GM23338 (cell line): Measurements from ENCODE around the gene SLC7A6. TPM values are rescaled to one million over a fixed set of nuclear protein-coding genes. Genes with fewer than 3 reads are reported as not detected.

Source experiments
- ATAC-seq: fragments of 200-7000 bp; cut with Tn5 transposase; 3 replicates; pipeline ENCODE4 v1.9.1; 2020
- DNase-seq: peaks from one replicate; pipeline ENCODE4 v3.0.0-alpha.2; 2015; ENCODE audit warnings: low spot score
- H2AFZ ChIP-seq: fragments of 200-600 bp; sonication (generic); 2 replicates; pipeline ENCODE4 v1.8.0; 2016; ENCODE audit warnings: antibody characterized with exemption, mild to moderate bottlenecking, moderate library complexity
- H3F3A ChIP-seq: fragments of 200-600 bp; sonication (generic); replicated peaks from 2 replicates; pipeline ENCODE4 v1.8.0; 2017; ENCODE audit warnings: antibody characterized with exemption, mixed run types, low read depth
- H3K27ac ChIP-seq: fragments of 200-600 bp; sonication (generic); 2 replicates; pipeline ENCODE4 v1.6.1; 2016; ENCODE audit warnings: low read depth
- H3K27me3 ChIP-seq: fragments of 200-600 bp; sonication (generic); 2 replicates; pipeline ENCODE4 v1.8.0; 2016; ENCODE audit warnings: mild to moderate bottlenecking, mixed run types, moderate library complexity; ENCODE audit not compliant: insufficient read depth
- H3K36me3 ChIP-seq: fragments of 200-600 bp; sonication (generic); 2 replicates; pipeline ENCODE4 v1.8.0; 2016; ENCODE audit warnings: mild to moderate bottlenecking; ENCODE audit not compliant: insufficient read depth
- H3K4me1 ChIP-seq: fragments of 200-600 bp; sonication (generic); 2 replicates; pipeline ENCODE4 v1.8.0; 2016; ENCODE audit warnings: mild to moderate bottlenecking, moderate library complexity; ENCODE audit not compliant: insufficient read depth
- H3K4me2 ChIP-seq: fragments of 200-600 bp; sonication (generic); 2 replicates; pipeline ENCODE4 v1.7.1; 2017; ENCODE audit warnings: mixed run types
- H3K4me3 ChIP-seq: fragments of 200-600 bp; sonication (generic); 2 replicates; pipeline ENCODE4 v1.6.1; 2016; ENCODE audit warnings: mixed run types
- H3K79me2 ChIP-seq: fragments of 200-600 bp; sonication (generic); replicated peaks from 2 replicates; pipeline ENCODE4 v1.8.0; 2017; ENCODE audit warnings: mild to moderate bottlenecking; ENCODE audit not compliant: insufficient read depth
- H3K9me2 ChIP-seq: fragments of 200-600 bp; sonication (generic); 2 replicates; pipeline ENCODE4 v1.8.0; 2017; ENCODE audit not compliant: insufficient read depth
- H4K20me1 ChIP-seq: fragments of 200-600 bp; sonication (generic); replicated peaks from 2 replicates; pipeline ENCODE4 v1.8.0; 2017; ENCODE audit warnings: mild to moderate bottlenecking; ENCODE audit not compliant: insufficient read depth
- H3K27ac Mint-ChIP-seq: 2 replicates; pipeline ENCODE4 v1.8.0; 2020; ENCODE audit warnings: inconsistent platforms, mild to moderate bottlenecking, moderate library complexity, mixed read lengths
- H3K27me3 Mint-ChIP-seq: 3 replicates; pipeline ENCODE4 v1.8.0; 2022; ENCODE audit warnings: low read depth, mild to moderate bottlenecking, moderate library complexity, mixed read lengths, inconsistent platforms; ENCODE audit not compliant: insufficient read depth, poor library complexity
- H3K36me3 Mint-ChIP-seq: 3 replicates; pipeline ENCODE4 v1.8.0; 2021; ENCODE audit warnings: low read depth, mild to moderate bottlenecking, inconsistent platforms, moderate library complexity, mixed read lengths
- H3K4me1 Mint-ChIP-seq: 3 replicates; pipeline ENCODE4 v1.8.0; 2020; ENCODE audit warnings: mild to moderate bottlenecking, inconsistent platforms, mixed read lengths
- H3K4me3 Mint-ChIP-seq: 3 replicates; pipeline ENCODE4 v1.8.0; 2021; ENCODE audit warnings: moderate library complexity, mild to moderate bottlenecking, inconsistent platforms, mixed read lengths
- H3K9me3 Mint-ChIP-seq: 3 replicates; pipeline ENCODE4 v1.8.0; 2020; ENCODE audit warnings: moderate library complexity, mild to moderate bottlenecking, inconsistent platforms, mixed read lengths
- CREB1 ChIP-seq: fragments of 250-450 bp; sonication (Bioruptor Pico); IDR thresholded peaks from 2 replicates; pipeline ENCODE4 v1.5.0; 2020; ENCODE audit warnings: low read depth, mild to moderate bottlenecking, moderate library complexity
- CTCF ChIP-seq, 2 experiments: fragments of 200-600 bp in 1 of 2; sonication (generic) in 1 of 2; conservative IDR thresholded peaks; 2 replicates each; pipeline versions ENCODE4 v1.5.1 to v1.6.1; 2016 to 2017; ENCODE audit warnings: antibody characterized with exemption in 2 of 2, low read depth in 2 of 2, mild to moderate bottlenecking in 2 of 2, moderate library complexity in 1 of 2
- ETS1 ChIP-seq: IDR thresholded peaks from 2 replicates; pipeline ENCODE4 v1.6.1; 2016; ENCODE audit warnings: antibody characterized with exemption
- EZH2 ChIP-seq: fragments of 200-600 bp; sonication (generic); IDR thresholded peaks from one replicate; pipeline ENCODE4 v1.8.0; 2017; ENCODE audit warnings: antibody characterized with exemption, mild to moderate bottlenecking, low read depth; ENCODE audit not compliant: unreplicated experiment
- EZH2phosphoT487 ChIP-seq: fragments of 200-600 bp; sonication (generic); IDR thresholded peaks from one replicate; pipeline ENCODE4 v1.8.1; 2018; ENCODE audit warnings: antibody characterized with exemption; ENCODE audit not compliant: unreplicated experiment
- JUNB ChIP-seq: IDR thresholded peaks from one replicate; pipeline ENCODE4 v1.6.1; 2016; ENCODE audit warnings: antibody characterized with exemption; ENCODE audit not compliant: unreplicated experiment
- NANOG ChIP-seq: IDR thresholded peaks from 2 replicates; pipeline ENCODE4 v1.6.1; 2016; ENCODE audit warnings: antibody characterized with exemption, borderline replicate concordance
- POLR2AphosphoS5 ChIP-seq: IDR thresholded peaks from 2 replicates; pipeline ENCODE4 v1.6.1; 2016; ENCODE audit warnings: antibody characterized with exemption, low read depth
- REST ChIP-seq: IDR thresholded peaks from one replicate; pipeline ENCODE4 v1.6.1; 2018; ENCODE audit warnings: antibody characterized with exemption; ENCODE audit not compliant: unreplicated experiment
- ZNF331 ChIP-seq: fragments of 250-450 bp; sonication (Bioruptor Pico); IDR thresholded peaks from 2 replicates; pipeline ENCODE4 v1.5.0; 2020; ENCODE audit warnings: low read depth, mild to moderate bottlenecking, moderate library complexity
- polyA plus RNA-seq: library from polyadenylated mRNA; unstranded; fragments of >200 nt; fragmentation: Nextera tagmentation; extraction: Ambion mirVana; gene quantifications from 2 replicates; pipeline ENCODE4 v1.2.1, GENCODE V29; 2016
- total RNA-seq: library from RNA; depleted of rRNA; stranded (reverse); fragments of >200 nt; shearing (Covaris generic); gene quantifications from 2 replicates; pipeline ENCODE4 v1.2.3, GENCODE V29; 2014

Gene SLC7A6
- total and polyA plus RNA-seq, 2 experiments from 2014 or later = 16.6 to 30.9 TPM

- no peak for TF ChIP-seq EZH2phosphoT487
- TF ChIP-seq EZH2 = no peak
- TF ChIP-seq ETS1 = no peak
These were observed 11.4 kb downstream of the SLC7A6 start (continued) for GRCh38 chr16:68275611-68276191.

DNA sequence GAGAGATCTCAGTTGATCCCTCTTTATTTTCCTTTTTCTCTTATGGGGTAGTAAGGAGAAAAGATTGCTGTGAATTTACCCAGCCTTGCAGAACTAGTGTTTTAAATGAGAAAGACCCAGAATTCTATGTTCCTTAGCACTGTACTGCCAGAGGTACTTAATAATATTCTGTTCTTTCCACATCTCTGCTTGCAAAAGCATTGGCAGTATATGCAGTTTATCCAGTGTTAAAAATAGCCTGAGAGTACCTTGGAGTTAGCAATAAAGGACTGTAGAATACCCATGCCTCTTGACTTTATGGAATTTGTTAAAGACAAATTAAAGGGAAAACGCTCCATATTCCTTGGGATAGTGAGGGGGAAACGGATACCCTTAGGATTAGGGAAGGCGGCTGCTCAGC, 11.9 kb downstream of the SLC7A6 start:
- H3K36me3 ChIP-seq = no peaks in the 10 kb centered on the region
- Mint-ChIP-seq H3K9me3 (no peaks in the 10 kb centered on the region; the same call in 2 of the 3 replicates), H3K36me3 (peaks cover 36% of the 10 kb centered on the region), H3K4me1 (no peaks in the 10 kb centered on the region), H3K4me3 (no peak overlapping the region), H3K27me3 (peaks cover 5% of the 10 kb centered on the region), H3K27ac (no peak overlapping the region; the same call in 1 of the 2 replicates)
- H3K79me2 ChIP-seq = peaks cover 18% of the 10 kb centered on the region
- H2AFZ ChIP-seq = no peak overlapping the region
- H3K9me2 ChIP-seq = no peaks in the 10 kb centered on the region
- H4K20me1 ChIP-seq = peaks cover 8% of the 10 kb centered on the region
- TF ChIP-seq JUNB (no peak), POLR2AphosphoS5 (no peak), ZNF331 (CRISPR knock-in tag) (no peak), CTCF (conservative IDR thresholded peaks at IDR 0.05; ENCODE audit: low read depth in 2 of 2) (no peak), CREB1 (CRISPR knock-in tag) (no peak), NANOG (no peak), REST (no peak), ETS1 (no peak)
- H3K4me3 ChIP-seq = no peak overlapping the region
- peaks cover 5% of the 10 kb centered on the region; the same call in 1 of the 2 replicates for H3F3A ChIP-seq
- H3K27me3 ChIP-seq = no peaks in the 10 kb centered on the region
- ATAC-seq (no peak), DNase-seq (no peak)
- H3K4me1 ChIP-seq = peaks cover 5% of the 10 kb centered on the region; the same call in 1 of the 2 replicates
- H3K27ac ChIP-seq = peak overlapping the region; percentile 62; the same call in 1 of the 2 replicates
- no peak overlapping the region for H3K4me2 ChIP-seq
